Effector memory CD4-positive, alpha-beta T cell (primary cell): ENCODE results near the gene BTAF1.

Experiments
- DNase-seq, 3 donors: peaks; one replicate each; pipeline ENCODE4 v3.0.0-alpha.2; 2020
- H3K27ac ChIP-seq: 2 replicates; pipeline ENCODE4 v1.7.0; 2013; ENCODE audit warnings: mild to moderate bottlenecking, low read length, moderate library complexity; ENCODE audit not compliant: insufficient read depth, poor library complexity, severe bottlenecking
- H3K27me3 ChIP-seq: replicated peaks from 2 replicates; pipeline ENCODE4 v1.7.0; 2013; ENCODE audit warnings: mild to moderate bottlenecking, low read length; ENCODE audit not compliant: insufficient read depth, control insufficient read depth, poor library complexity, severe bottlenecking
- H3K36me3 ChIP-seq: 2 replicates; pipeline ENCODE4 v1.7.0; 2013; ENCODE audit warnings: mild to moderate bottlenecking, low read length, moderate library complexity; ENCODE audit not compliant: control insufficient read depth, insufficient read depth
- H3K4me1 ChIP-seq: 2 replicates; pipeline ENCODE4 v1.7.0; 2013; ENCODE audit warnings: low read length, mild to moderate bottlenecking; ENCODE audit not compliant: control insufficient read depth, insufficient read depth, poor library complexity, severe bottlenecking
- H3K4me3 ChIP-seq: 2 replicates; pipeline ENCODE4 v1.7.0; 2013; ENCODE audit warnings: low read length, low read depth, mild to moderate bottlenecking; ENCODE audit not compliant: insufficient read depth, poor library complexity, severe bottlenecking
- H3K9me3 ChIP-seq: 2 replicates; pipeline ENCODE4 v1.7.0; 2013; ENCODE audit warnings: mild to moderate bottlenecking, low read length, moderate library complexity; ENCODE audit not compliant: control insufficient read depth

BTAF1 gene

GRCh38 chr10:91908337-91909116 lies 15.0 kb upstream of the BTAF1 start:
- no peaks in the 10 kb centered on the region for H3K36me3 ChIP-seq
- H3K27me3 ChIP-seq = no peaks in the 10 kb centered on the region
- peak overlapping the region; percentile 77 for H3K4me3 ChIP-seq
- peak; percentile 40 to 51 (median 47) for DNase-seq
- H3K27ac ChIP-seq = peak overlapping the region; percentile 50
- H3K9me3 ChIP-seq = no peaks in the 10 kb centered on the region
- peaks cover 13% of the 10 kb centered on the region for H3K4me1 ChIP-seq

- Histone ChIP-seq H3K4me3 (peak within 1 kb of the TSS; percentile 77), H3K27me3 (no peaks in the 10 kb centered on the region), H3K36me3 (no peaks in the 10 kb centered on the region), H3K4me1 (peaks cover 13% of the 10 kb centered on the region), H3K9me3 (no peaks in the 10 kb centered on the region), H3K27ac (peak within 1 kb of the TSS; percentile 50)
- DNase-seq = no peak
These were observed 14.4 kb upstream of the BTAF1 start, which contains the start of gene FGFBP3 for GRCh38 chr10:91909117-91909677. Gene FGFBP3, minus strand, starts transcription at chr10:91909486. Its CDS starts 517 bp downstream, at chr10:91908969.

GRCh38 chr10:91910467-91910866 lies 13.1 kb upstream of the BTAF1 start:
- H3K27ac ChIP-seq = no peak overlapping the region
- DNase-seq = no peak

GRCh38 chr10:91919651-91920050 lies 3.9 kb upstream of the BTAF1 start:
- H3K27ac ChIP-seq = no peak overlapping the region
- peaks cover 3% of the 10 kb centered on the region for H3K27me3 ChIP-seq
- H3K4me1 ChIP-seq = no peaks in the 10 kb centered on the region
- no peak for DNase-seq
- no peak overlapping the region for H3K4me3 ChIP-seq
- H3K9me3 ChIP-seq = no peaks in the 10 kb centered on the region
- H3K36me3 ChIP-seq = no peaks in the 10 kb centered on the region

More at GRCh38 chr10:91910467-91910866, 13.1 kb upstream of the BTAF1 start:
- H3K36me3 ChIP-seq = no peaks in the 10 kb centered on the region
- no peaks in the 10 kb centered on the region for H3K9me3 ChIP-seq
- peaks cover 13% of the 10 kb centered on the region for H3K4me1 ChIP-seq
- no peaks in the 10 kb centered on the region for H3K27me3 ChIP-seq
- H3K4me3 ChIP-seq = no peak overlapping the region

- peaks cover 7% of the 10 kb centered on the region for H3K4me1 ChIP-seq
- no peaks in the 10 kb centered on the region for H3K9me3 ChIP-seq
- DNase-seq = no peak
- peak overlapping the region; percentile 96 for H3K27ac ChIP-seq
- H3K4me3 ChIP-seq = peak overlapping the region; percentile 96
- H3K27me3 ChIP-seq = no peaks in the 10 kb centered on the region
- H3K36me3 ChIP-seq = no peaks in the 10 kb centered on the region
These were observed 847 bp downstream of the BTAF1 start for GRCh38 chr10:91924212-91925021.

DNA sequence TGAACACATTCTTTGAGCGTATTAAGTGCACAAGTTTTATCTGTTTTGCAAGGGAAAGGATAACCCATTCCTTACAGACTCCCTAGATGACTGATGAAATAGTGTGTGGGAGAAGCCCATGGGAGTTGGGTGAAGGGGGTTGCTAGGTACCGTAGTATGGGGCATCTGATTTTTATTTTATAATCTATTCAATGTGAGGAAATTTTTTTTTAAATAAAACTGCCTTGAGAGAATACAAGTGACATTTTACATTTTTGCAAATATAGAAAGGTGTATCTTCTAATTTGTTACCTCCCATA lies 1.4 kb downstream of the BTAF1 start:
- H3K36me3 ChIP-seq = no peaks in the 10 kb centered on the region
- DNase-seq = no peak

DNA sequence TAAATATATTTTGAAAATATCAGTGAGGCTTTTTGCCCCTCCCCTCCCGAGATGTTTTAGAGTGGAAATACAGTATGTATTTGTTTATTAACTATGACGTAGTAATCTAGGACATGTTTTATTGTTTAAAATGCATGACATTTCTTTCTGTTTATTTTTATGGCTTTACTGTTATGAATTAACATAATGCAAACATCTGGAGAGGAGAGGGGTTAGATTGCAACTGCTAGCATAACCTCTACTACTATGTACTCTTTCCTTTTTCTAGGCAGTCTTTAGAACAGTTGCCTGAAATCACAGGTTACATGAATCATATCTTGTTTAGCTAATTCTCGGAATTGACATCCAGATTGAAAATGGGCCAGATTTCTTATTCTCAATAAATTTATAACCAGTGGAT lies 7.4 kb downstream of the BTAF1 start:
- peaks cover 4% of the 10 kb centered on the region for H3K4me1 ChIP-seq

More for the DNA sequence above, 1.4 kb downstream of the BTAF1 start:
- H3K27me3 ChIP-seq = no peaks in the 10 kb centered on the region
- H3K4me1 ChIP-seq = peaks cover 7% of the 10 kb centered on the region
- H3K4me3 ChIP-seq = peak overlapping the region; percentile 96
- no peak overlapping the region for H3K27ac ChIP-seq
- no peaks in the 10 kb centered on the region for H3K9me3 ChIP-seq

DNA sequence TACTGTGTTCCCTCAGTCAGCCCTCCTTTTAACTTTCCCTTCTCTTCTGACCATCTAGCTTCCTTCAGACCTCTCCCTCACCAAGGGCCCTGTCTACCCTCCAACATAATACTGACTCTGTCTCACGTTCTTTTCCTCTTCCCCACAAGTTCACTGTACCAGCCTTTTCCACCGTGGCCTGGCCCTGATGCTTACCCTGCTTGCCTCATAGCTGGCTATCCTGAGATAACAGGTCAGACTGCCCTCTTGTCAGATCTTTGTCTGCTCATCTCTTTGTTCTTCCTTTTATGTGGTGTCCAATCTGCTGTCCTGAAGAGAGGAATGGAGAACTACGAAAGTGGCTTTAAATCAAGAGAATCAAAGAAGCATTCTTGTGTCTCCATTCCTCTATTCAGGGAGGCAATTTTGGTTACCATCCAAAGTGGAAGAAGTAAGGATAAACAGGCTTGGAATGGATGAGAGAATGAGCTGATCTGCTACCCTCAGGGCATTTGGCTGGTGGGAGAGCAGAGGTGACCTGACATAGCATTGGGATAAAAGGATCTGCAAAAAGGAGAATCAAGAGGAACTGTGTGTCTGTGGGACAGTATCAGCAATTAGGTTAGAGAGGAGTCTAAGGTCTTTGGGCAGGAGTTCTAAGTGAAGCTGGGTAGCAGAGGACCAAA lies 8.1 kb downstream of the BTAF1 start:
- Histone ChIP-seq H3K9me3 (no peaks in the 10 kb centered on the region), H3K27me3 (no peaks in the 10 kb centered on the region), H3K4me3 (no peak overlapping the region), H3K27ac (no peak overlapping the region), H3K36me3 (peaks cover 22% of the 10 kb centered on the region), H3K4me1 (peaks cover 4% of the 10 kb centered on the region)
- DNase-seq = no peak

More for the DNA sequence above, 7.4 kb downstream of the BTAF1 start:
- H3K9me3 ChIP-seq = no peaks in the 10 kb centered on the region
- no peak for DNase-seq
- no peak overlapping the region for H3K27ac ChIP-seq
- H3K4me3 ChIP-seq = no peak overlapping the region
- H3K36me3 ChIP-seq = peaks cover 18% of the 10 kb centered on the region
- H3K27me3 ChIP-seq = no peaks in the 10 kb centered on the region

- no peaks in the 10 kb centered on the region for H3K9me3 ChIP-seq
- H3K36me3 ChIP-seq = peaks cover 22% of the 10 kb centered on the region
- H3K4me1 ChIP-seq = peaks cover 4% of the 10 kb centered on the region
- no peak overlapping the region for H3K27ac ChIP-seq
- no peak overlapping the region for H3K4me3 ChIP-seq
- DNase-seq = no peak
- no peaks in the 10 kb centered on the region for H3K27me3 ChIP-seq
These were observed 9.2 kb downstream of the BTAF1 start for GRCh38 chr10:91932737-91933136.
